AG09309 (cell line): Measurements from ENCODE around the gene PDLIM4.

Experiments
- DNase-seq: peaks from one replicate; pipeline ENCODE4 v3.0.0-alpha.2; 2010; ENCODE audit warnings: low read depth
- H3K4me3 ChIP-seq: 2 replicates; pipeline ENCODE4 v1.5.1; 2011; ENCODE audit warnings: mild to moderate bottlenecking, low read depth, low read length, moderate library complexity; ENCODE audit not compliant: control insufficient read depth
- TF ChIP-seq, protein P1 (sequence below): IDR thresholded peaks from 2 replicates; pipeline ENCODE4 v1.5.1; 2011; ENCODE audit warnings: mild to moderate bottlenecking, low read depth, low read length, inconsistent platforms; ENCODE audit not compliant: insufficient read depth, control insufficient read depth; ENCODE audit errors: missing control alignments

PDLIM4 gene

DNA sequence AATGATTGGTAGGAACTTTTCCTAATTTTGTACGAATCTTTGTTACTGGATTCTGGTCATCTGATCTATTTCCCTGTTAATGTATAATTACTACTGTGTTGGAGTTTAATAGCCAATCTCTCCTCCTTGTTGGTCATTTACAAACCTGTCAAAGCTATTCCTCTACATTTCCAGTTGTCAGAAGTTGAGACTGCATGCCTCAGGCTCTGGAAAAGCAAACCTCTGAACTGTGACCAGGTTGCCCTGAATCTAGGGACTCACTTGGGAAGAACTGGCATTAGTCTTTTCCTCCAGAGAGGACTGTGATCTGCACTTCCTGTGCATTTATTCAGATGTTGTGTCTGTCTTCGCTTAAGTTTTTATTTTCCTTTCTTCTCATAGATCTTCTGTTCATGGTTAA, 16.1 kb downstream of the PDLIM4 start:
- no peak overlapping the region for H3K4me3 ChIP-seq
- DNase-seq: no peak
- TF ChIP-seq, protein P1, sequence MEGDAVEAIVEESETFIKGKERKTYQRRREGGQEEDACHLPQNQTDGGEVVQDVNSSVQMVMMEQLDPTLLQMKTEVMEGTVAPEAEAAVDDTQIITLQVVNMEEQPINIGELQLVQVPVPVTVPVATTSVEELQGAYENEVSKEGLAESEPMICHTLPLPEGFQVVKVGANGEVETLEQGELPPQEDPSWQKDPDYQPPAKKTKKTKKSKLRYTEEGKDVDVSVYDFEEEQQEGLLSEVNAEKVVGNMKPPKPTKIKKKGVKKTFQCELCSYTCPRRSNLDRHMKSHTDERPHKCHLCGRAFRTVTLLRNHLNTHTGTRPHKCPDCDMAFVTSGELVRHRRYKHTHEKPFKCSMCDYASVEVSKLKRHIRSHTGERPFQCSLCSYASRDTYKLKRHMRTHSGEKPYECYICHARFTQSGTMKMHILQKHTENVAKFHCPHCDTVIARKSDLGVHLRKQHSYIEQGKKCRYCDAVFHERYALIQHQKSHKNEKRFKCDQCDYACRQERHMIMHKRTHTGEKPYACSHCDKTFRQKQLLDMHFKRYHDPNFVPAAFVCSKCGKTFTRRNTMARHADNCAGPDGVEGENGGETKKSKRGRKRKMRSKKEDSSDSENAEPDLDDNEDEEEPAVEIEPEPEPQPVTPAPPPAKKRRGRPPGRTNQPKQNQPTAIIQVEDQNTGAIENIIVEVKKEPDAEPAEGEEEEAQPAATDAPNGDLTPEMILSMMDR: no peak

DNA sequence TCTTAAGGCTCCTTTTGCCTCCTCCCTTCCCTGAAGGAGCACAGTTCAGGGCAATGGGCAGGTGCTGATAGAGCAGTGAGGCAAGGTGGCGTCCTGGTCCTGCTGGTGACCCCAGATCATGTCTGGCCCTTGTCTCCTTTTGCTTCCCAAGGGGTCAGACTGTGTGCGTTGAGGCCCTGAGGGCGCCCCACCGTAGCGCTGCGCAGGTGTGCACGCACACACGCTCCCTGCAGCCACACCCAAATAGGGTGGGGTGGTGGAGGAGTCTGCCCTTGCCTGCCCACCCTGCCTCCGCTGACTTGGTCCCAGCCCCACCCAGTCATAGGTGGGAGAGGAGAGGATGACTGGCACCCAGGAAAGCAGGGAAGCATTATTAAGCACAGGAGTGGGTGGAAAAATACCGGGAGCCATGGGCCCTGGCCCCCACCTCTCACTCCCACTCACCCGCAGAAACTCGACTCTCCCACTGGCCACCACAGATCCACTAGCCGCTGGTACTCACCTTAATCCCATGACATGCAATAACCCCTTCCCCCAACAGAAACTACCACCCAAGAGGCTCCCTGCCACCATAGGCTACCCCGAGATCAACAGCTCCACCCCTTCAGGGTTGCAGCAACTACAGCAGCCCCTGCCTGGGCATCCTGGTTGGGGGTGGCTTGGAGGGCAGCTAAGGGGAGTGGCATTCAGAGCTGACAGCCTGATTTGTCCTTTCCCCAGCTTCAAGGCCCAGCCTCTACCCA, 16.7 kb downstream of the PDLIM4 start:
- TF ChIP-seq, protein P1: no peak
- DNase-seq: no peak
- H3K4me3 ChIP-seq: no peak overlapping the region

DNA sequence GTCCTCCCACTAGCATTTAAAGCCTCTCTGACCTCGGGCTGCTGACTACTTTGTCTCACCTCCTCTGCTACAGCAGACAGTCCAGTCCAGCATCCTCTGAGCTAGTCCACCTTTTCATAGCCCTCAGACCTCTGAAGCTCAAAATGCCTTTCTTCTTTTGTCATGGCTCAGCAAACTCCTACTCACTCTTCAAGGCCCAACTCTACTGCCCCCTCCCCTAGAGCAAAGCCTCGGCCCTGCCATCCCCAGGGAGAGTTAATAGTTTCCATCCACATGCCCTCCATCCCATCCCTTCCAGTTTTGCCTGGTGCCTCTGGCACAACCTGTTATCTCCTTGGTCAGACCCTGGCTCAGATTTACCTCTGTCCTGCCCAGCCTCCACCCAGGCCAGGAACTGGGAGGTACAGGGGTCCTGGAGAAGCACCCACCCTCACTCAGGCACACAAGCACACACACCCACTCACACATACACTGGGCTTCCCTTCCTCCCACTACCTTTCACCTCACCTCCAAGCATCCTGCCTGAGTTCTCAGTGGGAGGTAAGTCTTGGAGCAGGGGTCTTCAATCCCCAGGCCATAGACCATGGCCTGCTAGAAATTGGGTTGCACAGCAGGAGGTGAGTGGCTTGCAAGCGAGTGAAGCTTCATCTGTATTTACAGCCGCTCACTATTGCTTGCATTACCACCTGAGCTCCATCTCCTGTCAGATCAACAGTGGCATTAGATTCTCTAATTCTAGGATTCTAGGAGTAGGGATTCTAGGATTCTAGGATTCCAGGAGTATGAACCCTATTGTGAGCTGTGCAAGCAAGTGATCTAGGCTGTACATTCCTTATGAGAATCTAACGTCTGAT, 18.1 kb downstream of the PDLIM4 start:
- no peak overlapping the region for H3K4me3 ChIP-seq
- TF ChIP-seq, protein P1: no peak
- no peak for DNase-seq

DNA sequence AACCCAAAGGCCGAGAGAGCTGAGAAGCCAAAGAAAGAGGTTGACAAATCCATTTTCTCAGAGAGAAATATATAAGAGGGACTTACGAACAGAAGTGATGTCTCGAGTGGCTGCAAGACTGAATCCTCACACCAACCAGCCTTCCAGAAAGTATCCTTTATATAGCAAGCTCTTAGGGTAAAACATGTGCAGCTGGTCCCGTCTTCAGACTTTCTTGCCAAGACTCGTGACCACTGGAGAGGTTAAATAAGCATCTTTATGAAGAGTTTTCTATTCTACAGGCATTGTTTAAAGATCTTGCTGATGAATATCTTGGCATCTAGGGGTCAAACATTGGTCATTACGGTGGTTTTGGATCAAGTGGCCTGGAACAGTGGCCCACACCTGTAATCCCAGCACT, 19.8 kb downstream of the PDLIM4 start:
- no peak overlapping the region for H3K4me3 ChIP-seq
- TF ChIP-seq, protein P1: no peak
- no peak for DNase-seq

DNA sequence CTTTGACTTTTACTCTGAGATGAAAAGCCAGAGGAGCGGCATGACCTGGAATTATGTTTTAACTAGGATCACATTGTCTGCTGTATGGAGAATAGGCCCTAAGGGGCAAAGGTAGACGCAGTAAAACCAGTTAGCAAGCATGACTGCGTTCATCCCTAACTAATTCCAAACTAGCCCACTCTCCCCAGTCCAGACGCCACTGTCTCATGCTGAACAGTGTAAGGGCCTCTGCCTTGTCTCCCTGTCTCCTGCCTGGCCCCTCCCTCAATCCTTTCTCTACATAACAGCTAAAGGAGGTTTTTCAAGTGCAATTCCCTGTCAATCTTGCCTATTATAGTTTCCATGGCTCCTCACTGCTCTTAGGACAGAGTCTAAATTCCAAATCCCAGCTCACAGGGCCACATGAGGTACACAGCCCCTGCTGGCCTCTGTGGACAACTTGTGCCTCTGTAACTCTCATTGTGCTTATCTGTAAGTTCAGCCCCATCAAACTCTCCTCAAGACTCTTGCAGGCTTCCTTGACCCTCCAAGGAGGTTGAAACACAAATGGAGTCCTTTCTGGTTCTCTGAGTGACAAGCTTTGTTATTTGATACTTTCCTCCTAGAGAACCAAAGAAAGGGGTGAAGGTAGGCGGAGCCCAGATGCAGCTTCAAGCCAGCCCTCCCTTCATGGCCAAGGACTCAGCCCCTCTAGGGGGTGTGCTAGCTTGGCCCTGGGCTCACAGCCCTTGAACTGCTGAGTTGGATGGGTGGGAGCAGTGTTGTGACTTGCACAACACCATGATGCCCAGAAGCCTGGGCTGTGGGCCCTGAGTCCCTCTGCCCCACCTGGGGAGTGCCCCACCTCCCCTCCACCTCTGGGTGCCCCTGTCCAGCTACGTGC, 20.7 kb downstream of the PDLIM4 start:
- H3K4me3 ChIP-seq: no peak overlapping the region
- DNase-seq: no peak
- TF ChIP-seq, protein P1: no peak

DNA sequence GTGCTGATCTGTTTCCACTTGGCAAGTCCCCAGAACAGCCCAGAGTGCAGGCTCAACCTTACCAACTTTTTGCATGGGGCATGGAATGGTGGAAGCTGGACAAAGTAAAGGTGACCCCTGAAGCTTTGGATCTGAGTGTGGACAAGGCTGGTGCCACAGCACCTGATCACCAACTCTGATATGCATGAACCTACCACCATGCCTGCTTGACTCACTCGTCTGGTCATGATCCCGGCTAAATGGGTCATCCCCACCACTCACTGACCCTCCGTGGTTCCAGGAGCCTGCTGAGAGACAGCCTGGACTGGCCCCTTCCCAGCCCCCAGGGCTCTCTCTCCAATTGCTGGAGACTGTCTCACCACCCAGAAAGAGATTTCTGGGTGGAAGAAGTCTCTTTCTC, 22.3 kb downstream of the PDLIM4 start:
- DNase-seq: no peak
- H3K4me3 ChIP-seq: no peak overlapping the region
- TF ChIP-seq, protein P1: no peak
